ENCODE data around the gene MRPL49. TPM values are rescaled to one million over a fixed set of nuclear protein-coding genes. Genes with fewer than 3 reads are reported as not detected.

MRPL49 gene
- total and polyA plus RNA-seq, 2 experiments from 2014 or later = 27.7 to 61.9 TPM

DNA sequence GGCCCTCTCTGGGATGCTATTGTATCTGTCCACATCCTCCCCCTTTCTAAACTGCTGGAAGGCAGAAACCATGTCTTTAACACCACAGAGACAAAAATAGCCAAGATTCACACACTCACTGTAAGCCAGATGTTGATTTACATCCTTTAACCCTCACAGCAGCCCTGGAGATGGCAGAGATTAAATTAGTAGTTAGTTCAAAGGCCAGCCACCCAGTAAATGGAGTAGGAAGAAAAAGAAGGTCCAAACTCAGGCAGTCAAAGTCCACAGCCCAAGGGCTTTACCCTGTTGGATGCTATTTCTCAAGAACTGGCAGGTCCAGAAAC lies 2.5 kb upstream of the MRPL49 start (continued):
- TF ChIP-seq ZNF462 (CRISPR knock-in tag; IDR thresholded peaks at IDR 0.05) (no peak), ZNF331 (CRISPR knock-in tag; IDR thresholded peaks at IDR 0.05; ENCODE audit: low read depth) (no peak)

- Mint-ChIP-seq H3K27me3 (ENCODE audit: insufficient read depth, low read depth, poor library complexity) (peaks cover 28% of the 10 kb centered on the region), H3K4me1 (peaks cover 20% of the 10 kb centered on the region), H3K36me3 (ENCODE audit: low read depth) (peaks cover 75% of the 10 kb centered on the region), H3K27ac (peak overlapping the region; percentile 99), H3K9me3 (no peaks in the 10 kb centered on the region), H3K4me3 (peak overlapping the region; percentile 100)
- peaks cover 14% of the 10 kb centered on the region for H4K20me1 ChIP-seq (replicated peaks; ENCODE audit: insufficient read depth)
- H3K4me1 ChIP-seq (ENCODE audit: insufficient read depth) = peaks cover 11% of the 10 kb centered on the region
- peaks cover 38% of the 10 kb centered on the region for H3F3A ChIP-seq (replicated peaks; ENCODE audit: low read depth)
- H3K27ac ChIP-seq (ENCODE audit: low read depth) = peak overlapping the region; percentile 90
- DNase-seq (ENCODE audit: low spot score) (no peak), ATAC-seq (no peak)
- H3K4me3 ChIP-seq = peak overlapping the region; percentile 94
- H3K4me2 ChIP-seq = peak overlapping the region; percentile 96
- H3K79me2 ChIP-seq (replicated peaks; ENCODE audit: insufficient read depth) = peaks cover 50% of the 10 kb centered on the region
- H3K9me2 ChIP-seq (ENCODE audit: insufficient read depth) = no peaks in the 10 kb centered on the region
- no peaks in the 10 kb centered on the region for H3K27me3 ChIP-seq (ENCODE audit: insufficient read depth)
- peaks cover 18% of the 10 kb centered on the region for H3K36me3 ChIP-seq (ENCODE audit: insufficient read depth)
- no peak overlapping the region for H2AFZ ChIP-seq
- TF ChIP-seq ETS1 (IDR thresholded peaks at IDR 0.05) = no peak
- no peak for TF ChIP-seq JUNB (IDR thresholded peaks at IDR 0.05; ENCODE audit: unreplicated experiment)
- no peak for TF ChIP-seq POLR2AphosphoS5 (IDR thresholded peaks at IDR 0.05; ENCODE audit: low read depth)
- no peak for TF ChIP-seq STAT1 (IDR thresholded peaks at IDR 0.05; ENCODE audit: unreplicated experiment)
- no peak for TF ChIP-seq ZNF331 (CRISPR knock-in tag; IDR thresholded peaks at IDR 0.05; ENCODE audit: low read depth)
- no peak for TF ChIP-seq EZH2phosphoT487 (IDR thresholded peaks at IDR 0.05; ENCODE audit: unreplicated experiment)
- no peak for TF ChIP-seq NANOG (IDR thresholded peaks at IDR 0.05; ENCODE audit: borderline replicate concordance)
- no peak for TF ChIP-seq CTCF (conservative IDR thresholded peaks at IDR 0.05; ENCODE audit: low read depth in 2 of 2)
- TF ChIP-seq CREB1 (CRISPR knock-in tag; IDR thresholded peaks at IDR 0.05; ENCODE audit: low read depth) = no peak
- TF ChIP-seq, protein P1, sequence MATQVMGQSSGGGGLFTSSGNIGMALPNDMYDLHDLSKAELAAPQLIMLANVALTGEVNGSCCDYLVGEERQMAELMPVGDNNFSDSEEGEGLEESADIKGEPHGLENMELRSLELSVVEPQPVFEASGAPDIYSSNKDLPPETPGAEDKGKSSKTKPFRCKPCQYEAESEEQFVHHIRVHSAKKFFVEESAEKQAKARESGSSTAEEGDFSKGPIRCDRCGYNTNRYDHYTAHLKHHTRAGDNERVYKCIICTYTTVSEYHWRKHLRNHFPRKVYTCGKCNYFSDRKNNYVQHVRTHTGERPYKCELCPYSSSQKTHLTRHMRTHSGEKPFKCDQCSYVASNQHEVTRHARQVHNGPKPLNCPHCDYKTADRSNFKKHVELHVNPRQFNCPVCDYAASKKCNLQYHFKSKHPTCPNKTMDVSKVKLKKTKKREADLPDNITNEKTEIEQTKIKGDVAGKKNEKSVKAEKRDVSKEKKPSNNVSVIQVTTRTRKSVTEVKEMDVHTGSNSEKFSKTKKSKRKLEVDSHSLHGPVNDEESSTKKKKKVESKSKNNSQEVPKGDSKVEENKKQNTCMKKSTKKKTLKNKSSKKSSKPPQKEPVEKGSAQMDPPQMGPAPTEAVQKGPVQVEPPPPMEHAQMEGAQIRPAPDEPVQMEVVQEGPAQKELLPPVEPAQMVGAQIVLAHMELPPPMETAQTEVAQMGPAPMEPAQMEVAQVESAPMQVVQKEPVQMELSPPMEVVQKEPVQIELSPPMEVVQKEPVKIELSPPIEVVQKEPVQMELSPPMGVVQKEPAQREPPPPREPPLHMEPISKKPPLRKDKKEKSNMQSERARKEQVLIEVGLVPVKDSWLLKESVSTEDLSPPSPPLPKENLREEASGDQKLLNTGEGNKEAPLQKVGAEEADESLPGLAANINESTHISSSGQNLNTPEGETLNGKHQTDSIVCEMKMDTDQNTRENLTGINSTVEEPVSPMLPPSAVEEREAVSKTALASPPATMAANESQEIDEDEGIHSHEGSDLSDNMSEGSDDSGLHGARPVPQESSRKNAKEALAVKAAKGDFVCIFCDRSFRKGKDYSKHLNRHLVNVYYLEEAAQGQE (IDR thresholded peaks at IDR 0.05; ENCODE audit: unreplicated experiment) = no peak
- no peak for TF ChIP-seq ZNF114 (CRISPR knock-in tag; IDR thresholded peaks at IDR 0.05)
- no peak for TF ChIP-seq EZH2 (IDR thresholded peaks at IDR 0.05; ENCODE audit: low read depth, unreplicated experiment)
Observed at GRCh38 chr11:65120831-65121230, 1.3 kb upstream of the MRPL49 start.
